GM04504 (cell line): ENCODE measurements around the gene POMT2.

Experiments
- DNase-seq: peaks from one replicate; pipeline ENCODE4 v3.0.0-alpha.2; 2012; ENCODE audit warnings: low read depth

Gene POMT2

DNA sequence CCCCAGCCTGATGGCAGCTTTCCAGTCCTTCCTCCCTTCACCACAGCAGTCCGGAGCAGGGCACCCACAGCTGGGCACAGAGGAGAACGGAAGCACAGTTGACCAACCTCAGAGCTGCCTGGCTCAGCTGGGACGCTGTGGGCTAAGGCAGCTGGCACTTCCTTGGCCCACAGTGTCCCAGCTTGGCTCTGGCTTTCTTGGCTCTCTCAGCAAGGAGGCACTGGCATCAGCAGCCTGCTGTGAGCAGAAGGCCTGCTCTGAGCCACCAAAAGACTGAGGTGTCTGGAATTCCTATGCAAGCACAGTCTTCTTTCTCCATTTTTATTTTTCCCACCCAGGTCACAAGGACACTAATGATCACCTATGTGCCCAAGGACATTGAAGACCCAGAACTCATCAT, 82.3 kb downstream of the POMT2 start:
- DNase-seq: no peak

DNA sequence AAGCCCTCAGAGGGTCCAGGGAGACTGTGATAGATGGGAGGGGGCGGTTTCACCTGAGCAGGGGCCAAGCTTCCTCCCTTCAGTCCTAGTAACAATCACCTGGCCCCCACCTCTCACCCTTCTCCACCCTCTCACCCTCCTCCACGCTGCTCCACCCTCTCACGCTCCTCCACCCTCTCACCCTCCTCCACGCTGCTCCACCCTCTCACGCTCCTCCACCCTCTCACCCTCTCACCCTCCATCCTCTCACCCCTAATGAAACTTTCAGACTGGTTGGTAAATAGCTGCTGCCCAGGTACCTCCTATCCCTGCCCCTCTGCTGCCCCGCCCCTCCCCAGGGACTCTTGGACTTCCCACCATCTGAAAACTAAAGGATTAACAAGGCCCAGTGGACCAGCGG, 83.9 kb downstream of the POMT2 start:
- no peak for DNase-seq

DNA sequence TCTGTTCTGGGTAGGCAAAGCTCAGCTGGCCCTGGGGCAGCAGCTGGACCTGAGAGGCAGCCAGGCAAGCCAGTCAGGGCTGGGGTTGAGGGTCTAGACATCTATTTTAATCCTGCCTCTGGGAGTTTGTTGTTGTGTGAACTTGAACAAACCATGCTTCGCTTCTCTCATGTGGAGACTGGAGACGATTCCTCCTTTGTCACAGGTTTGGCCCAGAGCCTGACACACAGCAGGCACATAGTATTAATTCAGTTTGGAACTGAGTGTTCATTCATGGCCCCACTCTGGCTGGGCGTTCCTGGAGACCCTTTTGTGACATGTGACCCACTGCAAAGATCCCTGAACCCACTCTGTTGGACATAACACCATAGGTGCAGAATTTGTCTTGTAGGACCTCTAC, 89.0 kb downstream of the POMT2 start:
- DNase-seq: no peak

DNA sequence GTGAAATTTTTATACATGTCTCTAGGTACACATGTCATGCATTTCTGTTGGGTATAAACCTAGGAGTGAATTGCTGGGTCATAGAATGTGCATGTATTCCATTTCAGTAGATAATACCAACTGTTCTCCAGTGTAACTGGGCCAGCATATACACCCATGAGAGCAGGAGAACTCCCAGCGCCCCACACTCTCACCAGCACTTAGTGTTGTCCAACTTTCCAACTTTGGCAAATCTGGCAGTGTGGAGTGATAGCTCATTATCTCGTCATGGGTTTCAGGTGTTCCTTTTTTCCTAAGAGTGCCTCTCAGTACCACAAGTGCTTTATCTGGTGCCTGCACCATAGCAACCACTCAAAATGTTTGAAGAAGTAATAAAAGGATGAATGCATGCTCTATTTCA, 89.8 kb downstream of the POMT2 start:
- no peak for DNase-seq

DNA sequence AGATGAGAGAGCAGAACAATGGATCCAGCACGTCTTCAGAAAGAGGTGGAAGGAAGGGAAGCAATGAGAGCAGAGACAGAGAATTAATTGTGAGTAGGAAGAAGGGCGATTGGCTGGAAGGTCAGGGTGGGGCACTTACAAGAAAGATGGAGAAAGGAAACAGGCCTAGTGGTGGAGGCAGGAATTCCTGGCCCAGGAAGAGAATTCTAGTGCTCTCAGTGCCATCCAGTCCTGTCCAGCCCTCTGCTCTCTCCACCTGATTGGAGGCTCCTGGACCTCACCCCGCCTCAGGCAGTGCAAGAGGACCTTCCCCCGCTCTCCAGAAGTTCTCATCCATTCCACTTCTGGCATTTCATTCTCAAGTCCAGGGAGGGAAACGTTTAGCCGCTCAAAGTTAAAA, 92.6 kb downstream of the POMT2 start:
- no peak for DNase-seq

DNA sequence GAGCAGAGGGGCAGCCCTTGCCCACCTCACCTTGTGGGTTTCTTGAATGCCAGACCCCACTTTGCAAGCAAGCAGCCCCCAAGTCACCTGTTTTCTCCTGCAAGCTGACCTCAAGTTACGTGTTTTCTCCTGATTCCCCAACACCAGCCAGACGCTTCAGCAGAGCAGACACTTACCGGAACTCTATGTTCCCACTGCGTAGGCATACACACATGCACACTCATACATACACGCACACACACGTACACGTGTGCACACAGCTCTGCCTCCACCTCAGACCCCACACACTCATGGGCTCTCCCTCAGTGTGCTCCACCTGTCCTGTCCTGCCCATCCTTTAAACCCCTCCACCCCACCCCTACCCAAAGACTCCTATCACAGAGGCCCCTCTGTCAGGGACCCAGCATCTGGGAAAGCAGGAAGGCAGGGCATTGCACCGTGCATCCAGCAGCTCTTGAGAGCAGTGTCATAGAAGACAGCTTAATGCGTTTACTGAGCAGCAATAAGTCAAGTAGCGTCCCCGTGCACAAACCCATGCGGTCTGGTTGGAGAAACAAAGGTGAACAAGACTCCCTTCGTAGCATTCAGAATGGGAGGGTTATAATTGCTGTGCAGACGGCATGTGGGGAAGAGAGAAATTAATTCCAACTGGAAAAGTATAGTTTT, 94.7 kb downstream of the POMT2 start:
- DNase-seq: no peak

DNA sequence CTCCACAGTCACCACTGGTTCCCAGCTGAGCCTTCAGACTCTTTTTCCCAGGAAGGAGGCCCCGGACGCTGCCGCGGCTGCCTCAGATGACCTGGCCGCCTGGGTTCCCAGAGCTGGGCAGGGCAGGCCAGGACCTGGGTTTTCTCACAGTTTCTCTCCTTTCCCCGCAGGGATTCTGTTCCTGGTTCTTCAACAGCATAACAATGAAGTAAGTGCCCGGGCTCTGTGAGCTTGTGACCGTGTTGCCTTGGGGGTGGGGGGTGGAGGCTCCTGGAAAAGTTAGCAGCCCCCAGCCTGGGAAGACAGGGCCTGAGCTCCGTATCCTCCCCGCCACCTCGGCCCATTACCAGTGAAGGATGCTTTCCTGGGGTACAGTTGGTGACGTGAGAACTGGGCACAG, 95.4 kb downstream of the POMT2 start:
- DNase-seq: no peak
